Measurements from ENCODE around the gene PPP6R2.

PPP6R2 gene

GRCh38 chr22:50445880-50446707 is 103.0 kb downstream of the PPP6R2 start:
- no peak for DNase-seq (ENCODE audit: low read depth)

- no peak for DNase-seq (ENCODE audit: low read depth)
Observed at GRCh38 chr22:50446708-50447575, 103.8 kb downstream of the PPP6R2 start.

DNA sequence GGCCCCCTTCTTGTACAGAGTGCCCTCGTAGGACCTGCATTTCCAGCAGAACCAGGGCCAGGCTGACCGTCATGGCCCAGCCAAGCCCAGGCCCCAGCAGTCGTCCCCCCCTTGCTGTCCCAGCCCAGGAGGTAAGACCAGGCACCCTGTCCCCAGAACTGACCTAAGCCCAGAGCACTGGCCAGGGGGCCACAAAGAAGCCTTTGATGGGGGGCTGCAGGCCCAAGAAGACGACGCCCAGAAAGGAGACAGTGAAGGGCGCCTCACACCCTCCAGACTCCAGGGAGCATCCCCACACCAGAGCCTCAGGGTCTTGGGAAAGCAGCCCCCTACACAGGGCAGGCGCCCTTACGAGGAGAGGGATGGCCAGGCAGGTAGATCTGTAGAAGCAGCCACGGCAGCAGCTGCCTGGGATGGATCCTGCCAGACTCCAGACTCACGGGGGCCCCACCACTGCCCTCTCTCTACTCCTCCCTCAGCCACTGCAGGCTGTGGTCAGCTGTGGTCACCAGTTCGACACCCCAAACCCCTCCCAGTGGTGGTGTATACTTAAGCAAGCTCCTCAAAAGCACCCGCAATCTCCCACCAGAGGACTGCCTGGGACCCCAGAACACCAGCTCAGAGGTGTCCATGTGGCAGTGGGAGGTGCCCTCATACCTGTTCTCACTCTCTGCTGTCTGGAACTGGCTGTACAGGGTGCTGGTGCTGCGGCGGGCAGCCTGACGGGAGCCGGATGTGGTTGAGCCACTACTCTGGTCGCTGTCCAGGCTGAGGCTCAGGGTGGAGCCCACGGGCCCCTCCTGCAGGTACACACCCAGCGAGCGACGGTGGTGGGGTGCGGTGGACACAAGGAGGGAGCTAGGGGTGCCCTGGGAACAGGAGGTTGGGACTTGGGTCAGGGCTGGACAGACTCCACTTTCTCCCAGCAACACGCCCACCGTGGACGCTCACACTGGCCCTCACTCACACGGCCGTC is 104.7 kb downstream of the PPP6R2 start:
- no peak for DNase-seq (ENCODE audit: low read depth)

DNA sequence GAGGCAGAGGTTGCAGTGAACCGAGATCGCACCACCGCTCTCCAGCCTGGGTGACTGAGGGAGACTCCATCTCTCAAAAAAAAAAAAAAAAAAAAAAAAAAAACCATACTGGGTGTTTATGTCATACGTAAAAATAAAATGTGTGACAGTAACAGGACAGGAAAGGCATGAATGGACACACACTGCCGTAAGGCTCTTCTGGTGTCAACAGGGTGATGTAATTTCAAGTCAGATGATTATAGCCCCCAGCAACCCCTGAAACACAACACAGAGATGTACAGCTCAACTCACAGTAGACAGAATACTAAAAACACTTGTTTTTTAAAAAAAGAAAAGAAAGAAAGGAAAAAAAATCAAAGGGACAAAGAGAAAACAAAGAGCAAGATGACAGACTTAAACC is 109.5 kb downstream of the PPP6R2 start:
- DNase-seq (ENCODE audit: low read depth), result no peak

DNA sequence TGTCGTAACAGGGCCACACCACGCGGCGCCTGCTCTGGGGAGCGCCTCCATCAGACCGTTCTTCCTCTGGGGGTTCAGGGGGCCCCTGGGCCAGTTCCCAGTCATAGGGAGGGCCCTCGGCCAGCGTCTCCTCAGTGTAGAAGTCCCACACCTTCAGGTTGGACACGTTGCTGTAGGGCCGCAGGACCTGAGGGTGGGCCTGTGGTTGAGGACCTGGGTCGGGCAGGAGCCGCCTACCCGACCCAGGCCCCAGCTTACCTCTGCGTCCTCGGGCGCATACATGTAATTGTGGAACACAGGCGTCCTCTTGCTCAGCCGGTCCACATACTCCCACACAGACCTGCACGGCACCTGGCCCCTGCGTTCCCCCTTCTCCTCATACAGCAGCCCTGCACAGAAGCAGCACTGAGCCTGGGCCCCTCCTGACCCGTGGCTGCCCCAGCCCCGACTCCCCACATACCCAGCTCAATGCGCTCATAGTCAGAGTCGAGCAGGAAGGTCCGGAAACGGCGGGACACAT is 111.5 kb downstream of the PPP6R2 start:
- no peak for DNase-seq (ENCODE audit: low read depth)

DNA sequence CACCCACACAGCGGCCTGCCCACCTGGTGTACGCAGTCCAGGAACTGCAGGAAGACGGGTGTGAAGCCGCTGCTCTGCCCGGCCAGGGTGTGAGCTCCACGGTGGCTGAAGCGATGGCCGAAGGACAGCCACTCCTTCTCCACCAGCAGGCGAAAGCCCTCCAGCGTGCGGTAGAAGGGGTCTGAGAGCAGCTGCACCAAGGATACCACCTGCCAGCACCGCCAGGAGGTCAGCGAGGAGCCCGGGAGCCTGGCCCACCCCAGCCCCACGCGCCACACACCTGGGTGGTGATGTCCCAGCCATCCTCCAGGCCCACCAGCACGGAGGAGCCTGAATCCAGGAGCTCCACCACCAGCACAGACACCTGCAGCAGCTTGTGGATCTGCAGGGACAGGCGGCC is 112.1 kb downstream of the PPP6R2 start:
- no peak for DNase-seq (ENCODE audit: low read depth)

DNA sequence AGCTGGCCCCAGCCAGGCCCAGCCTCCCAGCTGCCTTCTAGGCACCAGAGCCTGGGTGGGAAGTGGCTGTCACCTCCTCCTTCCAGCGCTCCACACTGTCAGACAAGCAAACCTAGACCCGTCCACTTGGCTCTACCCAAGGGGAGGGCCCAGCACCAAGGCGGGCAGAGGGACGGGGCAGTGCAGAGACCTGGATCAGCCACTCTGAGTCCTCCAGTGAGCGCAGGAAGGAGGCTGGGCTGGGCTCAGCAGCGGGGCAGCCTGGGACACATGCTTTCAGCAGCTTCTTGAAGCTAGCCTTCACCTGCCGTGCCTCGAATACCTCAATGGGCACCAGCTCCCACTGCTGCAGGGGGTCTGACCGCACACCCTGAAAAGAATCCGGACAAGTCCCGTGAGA is 112.9 kb downstream of the PPP6R2 start:
- no peak for DNase-seq (ENCODE audit: low read depth)

DNA sequence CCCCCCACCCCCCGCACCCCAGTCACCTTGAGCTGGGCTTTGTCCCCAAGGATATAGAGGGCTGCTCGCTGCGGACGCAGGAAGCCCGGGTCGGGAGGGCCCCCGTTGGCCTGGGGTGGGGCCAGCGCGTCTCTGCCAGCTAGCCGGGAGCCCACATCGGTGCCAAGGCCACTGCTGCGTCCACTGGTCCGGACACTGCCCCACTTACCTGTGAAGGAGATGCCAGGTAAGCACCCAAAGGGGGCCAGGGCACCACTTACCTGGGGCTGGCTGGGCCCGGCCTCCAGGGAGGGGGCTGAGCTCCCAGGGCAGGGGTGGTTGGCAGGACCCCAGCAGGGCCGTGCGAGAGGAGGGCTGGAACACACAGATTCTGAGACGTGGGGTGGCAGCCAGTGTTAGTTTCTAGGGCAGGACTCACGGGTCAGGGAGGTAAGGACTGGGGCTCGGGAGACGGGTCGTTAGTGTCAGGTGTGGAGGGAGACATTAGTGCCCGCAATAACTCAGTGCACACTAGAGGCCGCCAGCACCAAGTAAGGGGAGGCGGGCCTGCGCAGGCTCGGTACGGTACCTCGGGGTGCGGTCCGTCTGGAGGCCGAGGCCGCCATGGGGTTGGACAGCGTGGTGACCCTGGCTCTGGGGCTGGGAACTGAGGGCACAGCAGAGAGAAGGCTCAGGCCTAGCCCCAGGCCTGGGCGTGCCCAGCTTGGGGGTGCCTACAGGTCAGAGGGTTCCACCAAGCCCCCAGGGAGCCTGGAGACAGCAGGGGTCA is 113.5 kb downstream of the PPP6R2 start:
- no peak for DNase-seq (ENCODE audit: low read depth)

GRCh38 chr22:50459016-50459415 is 115.9 kb downstream of the PPP6R2 start:
- DNase-seq (ENCODE audit: low read depth), result no peak

DNA sequence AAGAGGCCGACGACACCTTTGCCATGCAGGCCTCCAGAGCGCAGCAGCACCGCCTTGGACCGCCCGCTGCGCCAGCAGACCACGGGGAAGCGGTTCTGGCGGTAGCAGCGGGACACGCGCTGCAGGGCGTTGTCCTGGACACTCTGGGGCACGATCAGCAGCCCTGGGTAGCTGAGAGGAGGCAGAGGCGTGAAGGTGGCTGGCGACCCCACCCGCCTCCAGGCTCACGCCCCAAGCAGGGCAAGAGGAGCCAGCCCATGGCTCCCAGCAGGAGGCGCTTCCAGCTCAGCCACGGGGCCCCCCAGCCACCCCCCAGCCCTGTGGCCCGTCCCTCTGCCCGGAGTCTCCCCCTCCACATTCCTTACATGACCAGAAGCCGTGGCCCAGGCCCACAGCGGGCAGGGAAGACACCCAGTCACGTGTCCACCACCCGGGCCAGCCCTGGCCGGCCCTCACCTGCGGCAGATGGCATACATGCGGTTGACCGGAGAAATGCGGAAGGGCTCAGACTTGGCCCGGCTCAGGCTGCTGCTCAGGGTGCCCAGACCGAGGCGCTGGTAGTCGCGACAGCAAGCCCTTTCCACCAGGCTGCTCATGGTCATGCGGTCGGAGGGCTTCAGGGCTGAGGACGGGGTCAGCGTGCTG is 116.5 kb downstream of the PPP6R2 start:
- DNase-seq (ENCODE audit: low read depth), result no peak

- no peak for DNase-seq (ENCODE audit: low read depth)
Observed at GRCh38 chr22:50460938-50461337, 117.8 kb downstream of the PPP6R2 start.

GRCh38 chr22:50461536-50461935 is 118.4 kb downstream of the PPP6R2 start:
- DNase-seq (ENCODE audit: low read depth), result no peak

DNA sequence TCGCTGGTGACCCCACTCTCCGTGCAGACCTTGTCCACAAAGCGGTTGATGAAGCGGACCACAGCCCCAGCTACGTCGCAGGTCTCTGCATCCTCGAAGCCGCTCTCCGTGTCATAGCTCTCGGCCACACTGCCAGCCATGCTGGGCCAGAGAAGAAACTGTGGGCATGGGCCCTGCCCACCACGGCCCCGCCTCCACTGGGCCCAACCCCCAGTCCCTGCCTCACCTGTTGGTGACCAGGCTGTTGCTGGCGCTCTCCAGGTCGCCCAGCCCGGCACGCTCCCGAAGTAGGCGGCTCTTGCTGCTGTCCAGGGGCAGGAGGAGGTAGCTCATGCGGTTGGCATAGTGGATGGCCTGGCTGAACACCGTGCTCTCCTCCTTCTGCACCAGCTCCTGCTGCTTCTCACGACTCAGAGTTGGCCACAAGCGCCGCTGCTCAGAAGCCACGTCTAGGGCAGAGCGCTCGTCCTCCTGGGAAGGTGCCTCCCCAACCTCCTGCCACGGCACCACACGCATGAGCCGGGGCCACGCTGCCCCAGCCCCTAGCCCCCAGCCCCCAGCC is 118.9 kb downstream of the PPP6R2 start:
- DNase-seq (ENCODE audit: low read depth), result no peak

GRCh38 chr22:50463188-50463900 is 120.2 kb downstream of the PPP6R2 start:
- DNase-seq (ENCODE audit: low read depth), result no peak

- no peak for DNase-seq (ENCODE audit: low read depth)
Observed at GRCh38 chr22:50464451-50464850, 121.3 kb downstream of the PPP6R2 start.

DNA sequence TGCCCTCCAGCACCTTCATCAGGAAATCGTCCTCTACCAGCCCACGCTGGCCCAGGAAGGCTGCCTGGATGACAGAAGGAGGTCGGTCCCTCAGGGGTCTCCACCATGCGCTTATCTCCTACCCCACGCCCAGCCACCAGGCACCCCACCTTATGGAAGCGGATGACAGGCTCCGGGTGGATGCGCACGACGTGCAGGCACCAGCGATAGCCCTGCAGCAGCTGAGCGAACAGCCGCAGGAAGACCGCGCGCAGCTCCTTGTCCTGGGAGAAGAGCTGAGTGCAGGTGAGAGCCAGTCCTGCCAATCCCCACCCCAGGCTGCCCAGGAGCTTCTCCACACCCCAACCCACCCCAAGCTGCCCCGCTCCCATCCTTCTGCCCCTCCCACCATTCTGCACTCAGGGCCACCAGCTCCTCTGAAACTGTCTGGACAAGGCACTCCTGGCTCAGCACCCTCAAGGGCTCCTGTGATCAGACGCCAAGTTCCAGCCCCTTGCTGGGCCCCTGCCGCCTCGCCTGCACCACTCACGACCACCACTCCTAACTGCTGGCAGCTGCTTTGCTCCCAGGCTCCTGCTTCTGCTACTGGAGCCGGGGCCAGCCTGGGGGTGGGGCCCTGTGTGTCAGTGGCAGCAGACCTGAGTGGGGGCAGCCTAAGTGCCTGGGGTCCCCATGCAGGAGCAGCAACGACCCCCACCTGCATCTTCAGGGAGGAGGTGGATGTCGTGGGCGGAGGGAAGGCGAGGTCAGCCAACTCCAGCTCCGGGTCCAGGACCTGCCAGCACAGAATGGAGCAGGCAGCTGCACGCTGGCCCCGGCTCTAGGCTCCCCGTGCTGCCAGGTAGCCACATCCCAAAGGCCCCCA is 122.2 kb downstream of the PPP6R2 start:
- no peak for DNase-seq (ENCODE audit: low read depth)

- DNase-seq (ENCODE audit: low read depth), result no peak
Observed at GRCh38 chr22:50467341-50467740, 124.2 kb downstream of the PPP6R2 start.

DNA sequence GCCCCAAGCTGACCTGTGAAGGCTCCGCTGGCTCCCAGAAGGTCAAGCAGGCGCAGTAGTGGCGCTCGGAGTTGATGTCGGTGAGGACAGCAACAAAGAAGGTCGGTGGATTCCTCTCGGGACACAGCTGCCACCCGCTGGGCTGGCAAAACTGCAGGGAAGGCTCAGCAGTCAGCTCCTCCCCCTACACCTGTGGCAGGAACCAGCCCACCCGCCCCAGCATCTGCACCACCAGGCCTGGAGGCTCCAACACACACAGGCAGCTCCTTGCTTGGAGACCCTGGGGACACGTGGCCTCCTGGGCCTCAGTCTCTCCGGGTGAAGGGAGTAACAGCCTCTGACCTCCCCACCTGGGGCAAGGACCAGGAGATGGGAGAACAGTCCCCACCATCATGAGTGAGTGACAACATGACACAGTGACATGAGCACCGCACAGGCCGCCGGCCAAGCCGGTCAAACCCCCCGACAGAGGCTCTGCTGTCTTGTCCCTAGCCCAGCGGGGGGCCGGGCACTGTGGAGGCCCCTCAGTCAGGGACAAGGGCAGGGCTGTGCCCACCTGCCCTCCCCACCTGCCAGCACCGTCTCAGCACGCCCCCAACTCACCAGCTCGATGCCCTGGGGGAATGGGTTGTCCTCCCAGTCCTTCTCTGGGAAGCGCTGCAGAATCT is 124.8 kb downstream of the PPP6R2 start:
- DNase-seq (ENCODE audit: low read depth), result no peak
